HG02981 (cell line): ENCODE results near the gene NTM.

Source experiments
- ATAC-seq: cut with Tn5 transposase; IDR thresholded peaks from one replicate; pipeline ENCODE4 v1.9.1; 2021; ENCODE audit warnings: mild to moderate bottlenecking, moderate library complexity; ENCODE audit not compliant: unreplicated experiment

NTM gene

GRCh38 chr11:131977231-131977630 lies 606.8 kb downstream of the NTM start:
- no peak for ATAC-seq

GRCh38 chr11:131977854-131978253 lies 607.4 kb downstream of the NTM start:
- ATAC-seq: no peak

- no peak for ATAC-seq
These were observed 607.9 kb downstream of the NTM start for GRCh38 chr11:131978351-131978750.

GRCh38 chr11:131979364-131979763 lies 608.9 kb downstream of the NTM start:
- ATAC-seq: no peak

GRCh38 chr11:131980199-131980598 lies 609.8 kb downstream of the NTM start:
- ATAC-seq: no peak

- ATAC-seq: no peak
These were observed 610.7 kb downstream of the NTM start for GRCh38 chr11:131980888-131981668.

GRCh38 chr11:131982154-131982553 lies 611.7 kb downstream of the NTM start:
- ATAC-seq: no peak

GRCh38 chr11:131985846-131986301 lies 615.5 kb downstream of the NTM start:
- ATAC-seq: no peak

GRCh38 chr11:131987703-131988102 lies 617.3 kb downstream of the NTM start:
- ATAC-seq: no peak

GRCh38 chr11:131991606-131992005 lies 621.2 kb downstream of the NTM start:
- ATAC-seq: no peak

- no peak for ATAC-seq
These were observed 622.8 kb downstream of the NTM start for GRCh38 chr11:131993246-131993645.

- no peak for ATAC-seq
These were observed 627.6 kb downstream of the NTM start for GRCh38 chr11:131998020-131998419.

- no peak for ATAC-seq
These were observed 628.7 kb downstream of the NTM start for GRCh38 chr11:131999084-131999483.

- no peak for ATAC-seq
These were observed 629.5 kb downstream of the NTM start for GRCh38 chr11:131999955-132000354.

GRCh38 chr11:132005887-132006286 lies 635.5 kb downstream of the NTM start:
- no peak for ATAC-seq

- no peak for ATAC-seq
These were observed 636.6 kb downstream of the NTM start for GRCh38 chr11:132006884-132007580.

- ATAC-seq: no peak
These were observed 637.8 kb downstream of the NTM start for GRCh38 chr11:132008226-132008625.

- ATAC-seq: no peak
These were observed 638.5 kb downstream of the NTM start for GRCh38 chr11:132008872-132009271.

GRCh38 chr11:132020001-132020400 lies 649.6 kb downstream of the NTM start:
- ATAC-seq: no peak

- no peak for ATAC-seq
These were observed 651.9 kb downstream of the NTM start for GRCh38 chr11:132022285-132022684.

GRCh38 chr11:132022733-132023478 lies 652.5 kb downstream of the NTM start:
- no peak for ATAC-seq
